ENCODE data around the gene SMTN.
A peak's percentile ranks its signal among the peaks of the same experiment; 100 is the strongest.

The SMTN gene

DNA sequence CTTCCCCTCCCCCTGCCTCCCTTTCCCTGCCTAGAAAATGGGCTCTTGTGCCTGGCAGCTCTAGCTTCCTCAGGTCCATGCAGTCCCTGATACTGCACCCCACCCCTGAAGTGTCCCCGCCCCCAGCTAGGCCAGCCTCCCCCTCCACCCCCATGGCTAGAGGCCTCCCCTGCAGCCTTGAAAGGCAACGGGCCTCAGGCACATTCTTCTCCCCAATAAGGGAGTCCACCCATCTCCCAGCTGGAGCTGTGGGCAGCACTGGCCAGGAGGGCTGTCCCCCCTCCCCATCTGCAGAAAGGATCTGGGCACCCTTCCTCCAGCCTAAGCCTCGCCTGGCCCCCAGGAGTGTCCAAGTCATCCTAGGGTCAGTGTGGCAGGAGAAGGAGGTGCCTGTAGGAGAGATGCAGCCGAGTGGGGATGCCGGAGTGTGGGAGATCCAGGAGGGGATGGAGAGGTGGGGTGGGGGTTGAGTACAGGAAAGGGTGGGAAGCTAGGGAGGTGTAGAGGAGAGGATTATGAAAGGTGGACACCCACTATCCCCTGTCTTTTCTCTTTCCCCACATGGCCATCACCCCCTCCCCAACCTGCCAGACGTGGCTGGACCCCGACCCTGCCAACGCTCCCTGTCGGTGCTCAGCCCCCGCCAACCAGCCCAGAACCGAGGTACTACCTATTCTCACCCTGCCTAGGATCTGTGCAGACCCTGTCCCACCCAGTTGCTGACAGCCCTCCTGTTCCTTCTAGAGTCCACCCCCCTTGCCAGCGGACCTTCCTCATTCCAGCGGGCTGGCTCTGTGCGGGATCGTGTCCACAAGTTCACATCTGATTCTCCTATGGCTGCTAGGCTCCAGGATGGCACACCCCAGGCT lies 9.3 kb downstream of the SMTN start:
- DNase-seq (ENCODE audit: low spot score): peak; percentile 33

DNA sequence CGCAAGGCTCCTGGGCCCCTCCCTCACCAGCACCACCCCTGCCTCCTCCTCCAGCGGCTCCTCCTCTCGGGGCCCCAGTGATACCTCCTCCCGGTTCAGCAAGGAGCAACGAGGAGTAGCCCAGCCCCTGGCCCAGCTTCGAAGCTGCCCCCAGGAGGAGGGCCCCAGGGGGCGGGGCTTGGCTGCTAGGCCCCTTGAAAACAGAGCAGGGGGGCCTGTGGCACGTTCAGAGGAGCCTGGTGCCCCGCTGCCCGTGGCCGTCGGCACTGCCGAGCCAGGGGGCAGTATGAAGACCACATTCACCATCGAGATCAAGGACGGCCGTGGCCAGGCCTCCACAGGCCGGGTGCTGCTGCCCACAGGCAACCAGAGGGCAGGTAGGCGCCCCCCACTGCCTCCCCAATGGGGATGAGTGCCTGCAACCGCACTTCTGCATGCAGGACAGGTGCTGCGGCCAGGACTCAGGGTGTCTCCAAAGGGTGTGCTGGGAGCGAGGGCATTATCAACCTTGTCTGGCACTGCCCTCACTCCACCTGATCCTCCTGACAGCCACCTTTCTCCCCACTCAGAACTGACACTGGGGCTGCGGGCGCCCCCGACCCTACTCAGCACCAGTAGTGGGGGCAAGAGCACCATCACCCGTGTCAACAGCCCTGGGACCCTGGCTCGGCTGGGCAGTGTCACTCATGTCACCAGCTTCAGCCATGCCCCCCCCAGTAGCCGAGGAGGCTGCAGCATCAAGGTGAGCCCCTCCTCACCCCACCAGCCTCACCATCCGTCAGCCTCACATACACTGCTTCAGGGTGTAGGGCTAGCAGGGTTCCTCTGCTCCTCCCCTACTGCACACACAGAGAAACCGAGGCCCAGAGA lies 10.2 kb downstream of the SMTN start:
- peak; percentile 15 for DNase-seq (ENCODE audit: low spot score)

- peak; percentile 20 for DNase-seq (ENCODE audit: low spot score)
These were observed 11.0 kb downstream of the SMTN start for GRCh38 chr22:31092161-31092560.

DNA sequence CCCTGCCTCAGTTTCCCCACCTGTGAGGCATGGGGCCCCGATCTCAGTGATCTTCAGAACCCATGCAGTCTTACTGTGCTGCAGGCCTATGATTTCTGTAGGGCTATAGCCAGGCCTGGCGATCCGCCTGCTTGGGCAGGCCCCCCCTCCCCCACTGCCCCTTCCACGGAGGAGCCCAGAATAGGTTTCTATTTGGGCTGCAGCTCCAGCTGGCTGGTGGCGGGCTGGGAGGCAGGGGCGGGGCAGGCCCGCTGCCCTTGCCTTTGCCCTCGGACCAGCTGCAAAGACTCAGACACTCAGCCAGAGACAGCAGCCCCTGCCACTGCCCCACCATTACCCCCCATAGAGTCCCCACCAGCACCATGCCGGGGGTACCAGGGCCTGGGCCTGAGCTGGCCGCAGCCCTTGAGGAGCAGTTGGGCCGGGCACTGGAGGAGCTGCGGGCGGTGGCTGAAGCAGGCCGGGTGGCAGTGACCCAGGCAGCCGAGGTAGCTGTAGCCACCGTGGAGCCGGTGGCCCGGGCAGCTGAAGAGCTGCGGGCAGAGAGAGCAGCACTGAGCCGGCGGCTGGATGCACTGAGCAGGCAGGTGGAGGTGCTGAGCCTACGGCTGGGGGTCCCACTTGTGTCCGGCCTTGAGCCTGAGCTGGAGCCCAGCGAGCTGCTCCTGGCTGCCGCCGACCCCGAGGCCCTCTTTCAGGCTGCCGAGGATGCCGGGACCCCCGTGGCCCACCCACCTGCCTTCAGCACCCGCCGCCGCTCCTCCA lies 12.2 kb downstream of the SMTN start:
- peak; percentile 25 for DNase-seq (ENCODE audit: low spot score)

GRCh38 chr22:31094021-31094551 lies 13.0 kb downstream of the SMTN start:
- peak; percentile 27 for DNase-seq (ENCODE audit: low spot score)

GRCh38 chr22:31094741-31095140 lies 13.6 kb downstream of the SMTN start:
- no peak for DNase-seq (ENCODE audit: low spot score)

DNA sequence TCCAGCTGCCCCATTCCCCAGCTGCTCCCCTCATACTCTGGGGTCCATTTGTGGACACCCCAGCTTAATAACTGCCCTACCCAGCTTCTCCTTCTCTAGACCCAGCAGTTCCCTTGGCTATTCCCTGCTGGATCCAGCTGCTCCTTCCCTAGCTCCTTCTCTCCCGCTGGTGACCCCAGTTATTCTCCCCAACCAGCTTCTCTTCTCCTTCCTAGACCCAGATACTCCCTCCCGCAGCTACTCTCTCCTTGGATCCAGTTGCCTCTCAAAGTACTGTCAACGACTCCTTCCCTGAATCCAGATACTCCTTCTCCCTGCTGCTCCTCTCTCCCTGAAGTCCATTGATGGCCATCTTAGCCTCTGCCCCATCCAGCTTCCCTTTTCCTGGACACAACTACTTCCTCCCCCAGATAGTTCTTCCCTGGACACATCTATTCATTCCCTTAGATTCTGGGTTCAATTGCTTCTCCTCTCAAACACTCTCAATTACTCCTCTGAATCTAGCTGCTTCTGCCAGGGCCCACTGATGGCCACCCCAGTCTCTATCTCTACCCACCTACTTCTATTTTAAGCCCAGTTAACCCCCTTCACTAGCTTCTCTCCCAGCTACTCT lies 14.6 kb downstream of the SMTN start:
- DNase-seq (ENCODE audit: low spot score): peak; percentile 15

- peak; percentile 11 for DNase-seq (ENCODE audit: low spot score)
These were observed 15.7 kb downstream of the SMTN start for GRCh38 chr22:31096657-31097279.

DNA sequence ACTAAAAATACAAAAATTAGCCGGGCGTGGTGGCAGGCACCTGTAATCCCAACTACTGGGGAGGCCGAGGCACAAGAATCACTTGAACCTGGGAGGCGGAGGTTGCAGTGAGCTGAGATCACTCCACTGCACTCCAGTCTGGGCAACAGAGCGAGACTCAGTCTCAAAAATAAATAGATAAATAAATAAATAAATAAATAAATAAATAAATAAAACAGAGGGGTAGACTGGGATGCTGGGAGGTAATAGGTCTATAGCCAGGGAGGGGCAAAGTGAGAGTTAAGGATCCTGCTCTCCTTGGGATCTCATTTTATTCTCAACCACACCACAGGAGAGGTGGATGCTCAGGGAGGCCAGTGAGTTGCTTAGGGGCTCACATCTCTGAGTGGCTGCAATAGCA lies 16.4 kb downstream of the SMTN start:
- DNase-seq (ENCODE audit: low spot score): peak; percentile 18

GRCh38 chr22:31097941-31098631 lies 17.0 kb downstream of the SMTN start:
- DNase-seq (ENCODE audit: low spot score): peak; percentile 19

- DNase-seq (ENCODE audit: low spot score): peak; percentile 29
These were observed 17.6 kb downstream of the SMTN start for GRCh38 chr22:31098632-31099110.

DNA sequence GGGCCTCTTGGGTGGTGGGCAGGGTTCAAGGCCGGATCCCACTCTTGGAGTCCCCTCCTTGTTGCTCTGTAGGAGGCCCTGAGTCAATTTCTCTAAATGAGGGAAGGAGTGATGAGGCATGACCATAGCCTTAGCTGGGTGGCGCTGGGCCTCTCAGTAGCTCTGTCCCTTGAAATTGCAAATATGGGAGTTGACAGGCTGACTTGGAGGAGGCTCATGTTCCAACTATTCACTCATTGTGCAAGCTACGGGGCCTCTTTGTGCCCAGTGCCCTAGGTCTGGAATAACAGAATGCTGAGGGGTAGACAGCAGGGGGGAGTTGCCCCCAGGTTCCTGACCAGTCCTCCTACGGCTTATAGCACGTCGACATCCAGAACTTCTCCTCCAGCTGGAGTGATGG lies 18.3 kb downstream of the SMTN start:
- DNase-seq (ENCODE audit: low spot score): peak; percentile 21

DNA sequence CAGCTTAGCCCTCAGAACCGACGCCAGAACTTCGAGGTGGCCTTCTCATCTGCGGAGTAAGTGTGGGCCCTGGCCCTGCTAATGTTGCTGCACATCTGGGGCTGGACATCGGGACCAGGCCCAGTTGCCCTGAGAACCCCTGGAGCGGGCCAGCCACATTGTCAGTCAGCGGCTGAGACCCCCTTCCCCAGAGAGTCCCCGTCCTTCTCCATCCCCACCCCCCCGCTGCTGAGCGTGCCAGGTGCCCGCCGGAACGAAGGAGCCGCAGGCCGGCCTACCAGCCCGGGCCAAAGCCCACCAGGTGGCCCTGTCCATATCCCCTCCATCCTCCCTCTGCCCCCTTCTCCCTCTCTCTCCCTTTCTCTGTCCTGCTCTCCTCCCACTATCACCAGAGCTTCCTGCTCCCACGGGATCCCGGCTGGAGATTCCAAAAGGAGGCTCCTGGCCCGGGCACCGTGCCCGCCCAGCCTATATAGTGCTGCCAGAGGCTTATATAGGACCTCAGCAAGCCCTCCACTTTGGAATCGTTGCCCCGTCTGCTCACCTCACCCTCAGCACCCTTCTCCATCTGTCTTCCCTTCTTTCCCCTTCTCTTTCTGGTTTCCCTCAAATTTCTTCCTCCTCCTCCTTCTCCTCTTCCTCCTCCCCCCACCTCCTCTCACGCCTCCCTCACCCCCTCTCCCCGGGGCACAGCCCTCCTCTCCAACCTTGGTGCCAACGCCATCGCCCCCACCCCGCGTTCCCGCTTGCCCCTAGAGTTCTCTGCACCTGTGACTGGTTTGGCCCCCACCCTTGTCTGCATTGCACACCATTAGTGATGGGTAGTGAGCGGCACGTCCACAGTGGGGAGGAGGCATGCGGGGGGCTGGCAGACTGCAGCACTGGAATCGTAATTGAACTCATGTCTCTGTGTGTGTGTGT lies 19.0 kb downstream of the SMTN start:
- DNase-seq (ENCODE audit: low spot score): no peak

GRCh38 chr22:31100762-31101525 lies 19.8 kb downstream of the SMTN start:
- DNase-seq (ENCODE audit: low spot score): no peak

GRCh38 chr22:31102441-31103081 lies 21.4 kb downstream of the SMTN start:
- no peak for DNase-seq (ENCODE audit: low spot score)

DNA sequence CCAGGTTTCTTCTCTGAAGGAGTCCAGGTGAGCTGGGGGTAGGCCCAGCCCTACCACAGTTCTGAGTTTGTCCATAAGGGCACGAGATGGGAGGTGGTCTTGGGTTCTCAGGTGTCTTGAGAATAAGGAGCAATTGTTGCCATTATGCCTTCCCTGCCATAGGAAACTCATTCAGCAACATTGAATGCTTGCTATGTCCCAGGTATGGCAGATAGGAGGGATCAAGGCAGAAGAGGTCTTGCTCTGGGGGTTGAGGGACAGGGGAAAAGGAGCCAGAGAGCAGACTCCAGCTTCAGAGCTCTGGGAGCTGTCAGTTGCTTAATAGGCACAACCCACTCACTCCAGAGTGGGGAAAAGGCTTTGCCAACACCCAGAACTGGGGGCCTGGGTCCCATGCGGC lies 22.0 kb downstream of the SMTN start:
- DNase-seq (ENCODE audit: low spot score): no peak

- no peak for DNase-seq (ENCODE audit: low spot score)
These were observed 23.0 kb downstream of the SMTN start for GRCh38 chr22:31103899-31104694.

All from HuH-7.5 (cell line).